Measurements from ENCODE around the gene PIANP.

PIANP gene

GRCh38 chr12:6696690-6697583, 3.7 kb downstream of the PIANP start:
- TF ChIP-seq ZNF274 (IDR thresholded peaks at IDR 0.05; ENCODE audit: low read depth, low read length): no peak
- no peak overlapping the region for H3K4me3 ChIP-seq (ENCODE audit: low read length)

GRCh38 chr12:6695313-6696045, 5.1 kb downstream of the PIANP start:
- no peak for TF ChIP-seq ZNF274 (IDR thresholded peaks at IDR 0.05; ENCODE audit: low read depth, low read length)
- no peak overlapping the region for H3K4me3 ChIP-seq (ENCODE audit: low read length)

DNA sequence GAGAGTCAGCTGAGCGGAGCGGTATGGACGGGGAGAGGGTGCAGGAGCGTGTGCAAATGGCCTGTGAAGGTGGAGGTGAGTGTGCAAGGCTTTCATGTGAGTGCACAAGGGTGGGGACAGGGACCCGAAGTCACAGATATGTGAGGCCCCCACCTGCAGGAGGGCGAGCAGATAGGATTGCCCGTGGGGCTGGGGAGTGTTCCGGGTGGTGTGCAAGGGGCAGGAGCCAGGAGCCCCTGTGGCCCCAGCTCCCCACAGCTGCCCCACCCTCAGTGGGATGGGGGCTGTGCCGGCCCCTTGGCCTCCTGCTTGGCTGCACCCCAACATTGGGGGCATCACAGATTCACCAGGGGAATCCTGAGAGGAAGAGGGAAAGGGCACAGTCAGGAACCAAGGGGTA, 5.9 kb downstream of the PIANP start:
- TF ChIP-seq ZNF274 (IDR thresholded peaks at IDR 0.05; ENCODE audit: low read depth, low read length): no peak
- no peak overlapping the region for H3K4me3 ChIP-seq (ENCODE audit: low read length)

DNA sequence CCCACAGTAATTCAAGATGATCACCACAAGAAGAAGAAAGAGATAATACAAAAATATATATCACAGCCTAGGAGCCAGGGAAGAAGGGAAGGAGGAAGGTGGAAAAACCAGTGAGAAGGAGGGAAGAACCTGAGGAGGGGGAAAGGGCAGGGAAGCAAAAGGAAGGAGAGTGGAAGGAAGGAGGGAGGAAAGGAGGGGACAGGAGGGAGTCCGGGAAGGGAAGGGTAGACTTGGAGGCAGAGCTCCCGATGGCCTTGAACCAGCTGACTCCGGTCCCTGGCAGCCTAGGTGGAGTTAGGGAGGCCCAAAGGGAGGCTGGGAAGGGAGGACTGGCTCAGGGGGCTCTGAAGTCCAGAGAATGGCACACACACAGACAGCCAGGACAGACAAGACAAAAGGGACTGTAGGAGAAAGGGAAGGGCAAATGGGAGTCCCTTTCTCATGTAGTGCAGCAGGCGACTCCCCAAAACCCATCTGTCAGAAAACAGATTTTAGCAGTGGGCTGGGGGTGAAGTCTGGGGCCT, 6.7 kb downstream of the PIANP start:
- no peak for TF ChIP-seq ZNF274 (IDR thresholded peaks at IDR 0.05; ENCODE audit: low read depth, low read length)

GRCh38 chr12:6692888-6693287, 7.7 kb downstream of the PIANP start:
- no peak overlapping the region for H3K4me3 ChIP-seq (ENCODE audit: low read length)
- no peak for TF ChIP-seq ZNF274 (IDR thresholded peaks at IDR 0.05; ENCODE audit: low read depth, low read length)

More for the DNA sequence above, 6.7 kb downstream of the PIANP start:
- no peak overlapping the region for H3K4me3 ChIP-seq (ENCODE audit: low read length)

GRCh38 chr12:6691473-6691872, 9.1 kb downstream of the PIANP start:
- H3K4me3 ChIP-seq (ENCODE audit: low read length): no peak overlapping the region
- no peak for TF ChIP-seq ZNF274 (IDR thresholded peaks at IDR 0.05; ENCODE audit: low read depth, low read length)

GRCh38 chr12:6688999-6689882, 11.4 kb downstream of the PIANP start, which contains the start of gene ZNF384:
Gene ZNF384, minus strand, starts transcription at chr12:6689375. Its CDS starts 9,855 bp downstream, at chr12:6679520.
- H3K4me3 ChIP-seq (ENCODE audit: low read length): peak within 1 kb of the TSS; percentile 92
- no peak for TF ChIP-seq ZNF274 (IDR thresholded peaks at IDR 0.05; ENCODE audit: low read depth, low read length)

GRCh38 chr12:6688543-6688998, 12.0 kb downstream of the PIANP start:
- H3K4me3 ChIP-seq (ENCODE audit: low read length): peak overlapping the region; percentile 77
- no peak for TF ChIP-seq ZNF274 (IDR thresholded peaks at IDR 0.05; ENCODE audit: low read depth, low read length)

DNA sequence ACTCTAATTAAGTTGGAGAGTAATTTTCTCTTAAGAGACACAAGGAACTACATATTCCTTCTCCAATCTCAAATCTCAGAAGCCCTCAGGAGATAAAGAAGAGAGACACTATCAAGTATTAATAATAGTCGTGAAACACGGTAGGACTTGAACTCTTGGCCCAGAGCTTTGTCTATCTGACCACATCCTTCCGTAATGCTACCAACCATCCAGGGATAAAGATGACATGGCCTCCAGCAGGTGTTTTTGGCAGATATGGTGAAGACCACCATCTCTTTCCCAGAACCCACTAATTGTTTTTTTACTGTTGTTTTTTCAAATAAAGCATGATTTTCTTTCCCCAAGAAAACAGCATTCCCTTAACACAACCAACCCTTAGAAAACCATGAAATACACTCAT, 14.8 kb downstream of the PIANP start:
- H3K4me3 ChIP-seq (ENCODE audit: low read length): no peak overlapping the region
- TF ChIP-seq ZNF274 (IDR thresholded peaks at IDR 0.05; ENCODE audit: low read depth, low read length): no peak

DNA sequence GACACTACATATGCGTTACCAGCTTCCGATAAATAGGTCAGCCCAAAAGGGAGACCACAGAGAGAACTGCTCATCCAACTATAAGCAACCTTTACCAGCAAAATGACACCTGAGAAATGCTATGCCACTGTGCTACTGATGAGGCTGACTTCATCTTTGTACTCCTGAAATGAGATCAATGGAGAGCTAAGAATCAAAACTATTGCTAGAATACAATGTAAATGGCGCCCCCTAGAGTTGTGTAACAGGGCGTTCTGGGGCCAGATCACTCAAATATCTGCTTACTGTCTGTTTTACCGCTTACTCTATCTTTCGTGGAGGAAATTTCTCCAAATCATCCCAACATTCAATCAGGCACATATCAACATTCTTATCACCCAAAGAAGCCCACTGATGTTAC, 16.0 kb downstream of the PIANP start:
- no peak overlapping the region for H3K4me3 ChIP-seq (ENCODE audit: low read length)
- no peak for TF ChIP-seq ZNF274 (IDR thresholded peaks at IDR 0.05; ENCODE audit: low read depth, low read length)

DNA sequence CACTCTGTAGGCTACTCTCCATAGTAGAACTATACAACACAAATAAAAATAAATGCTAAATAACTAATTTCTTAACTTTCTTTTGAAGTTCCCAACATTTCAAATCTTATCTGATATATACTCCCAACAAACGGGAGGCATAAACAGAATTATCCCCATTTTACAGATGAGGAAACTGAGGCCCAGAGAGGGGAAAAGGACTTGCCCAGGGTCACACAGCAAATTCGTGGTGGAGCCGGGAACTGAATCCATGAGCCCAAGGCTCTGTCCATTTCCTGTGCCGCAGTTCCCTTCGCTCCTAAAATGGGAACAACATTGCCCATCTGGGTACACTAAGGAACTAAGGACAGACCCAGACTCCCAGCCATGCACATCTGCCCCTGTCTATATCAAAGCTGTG, 23.7 kb downstream of the PIANP start:
- TF ChIP-seq ZNF274 (IDR thresholded peaks at IDR 0.05; ENCODE audit: low read depth, low read length): no peak
- no peak overlapping the region for H3K4me3 ChIP-seq (ENCODE audit: low read length)

- no peak for TF ChIP-seq ZNF274 (IDR thresholded peaks at IDR 0.05; ENCODE audit: low read depth, low read length)
- no peak overlapping the region for H3K4me3 ChIP-seq (ENCODE audit: low read length)
Observed at GRCh38 chr12:6672143-6672542, 28.5 kb downstream of the PIANP start.

DNA sequence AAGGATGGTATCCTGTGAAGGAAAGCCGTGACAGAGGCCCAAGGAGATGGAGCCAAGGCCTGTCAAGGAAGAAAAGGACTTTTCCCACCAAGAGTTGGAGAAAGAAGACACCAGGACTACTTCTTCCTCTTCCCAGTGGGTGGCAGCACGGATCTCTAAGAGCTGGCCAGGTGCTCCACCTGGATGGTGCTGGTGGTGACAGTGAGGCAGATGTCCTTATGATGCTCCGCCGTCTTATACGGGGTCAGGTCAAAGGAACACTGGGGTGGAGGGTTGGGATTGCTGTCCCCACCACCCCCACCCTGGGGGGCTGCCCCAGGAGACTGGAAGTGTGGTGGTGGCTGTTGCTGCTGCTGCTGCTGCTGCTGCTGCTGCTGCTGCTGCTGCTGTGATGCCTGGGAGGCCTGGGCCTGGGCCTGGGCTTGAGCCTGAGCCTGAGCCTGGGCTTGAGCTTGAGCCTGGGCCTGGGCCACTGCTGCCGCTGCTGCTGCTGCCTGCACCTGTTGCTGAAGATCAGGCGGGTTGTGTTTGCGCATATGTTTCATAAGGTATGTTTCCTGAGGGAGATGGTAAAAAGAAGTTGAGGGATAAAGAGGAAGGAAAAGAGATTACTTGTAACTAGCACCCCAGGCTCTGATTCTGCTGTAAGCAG, 32.9 kb downstream of the PIANP start:
- no peak for TF ChIP-seq ZNF274 (IDR thresholded peaks at IDR 0.05; ENCODE audit: low read depth, low read length)
- H3K4me3 ChIP-seq (ENCODE audit: low read length): no peak overlapping the region
